CD14-positive monocyte (primary cell): Measurements from ENCODE around the gene ARID3A. TPM values are rescaled to one million over a fixed set of nuclear protein-coding genes. Genes with fewer than 3 reads are reported as not detected.

Experiments used
- DNase-seq, 3 donors: peaks; one replicate each; pipeline ENCODE4 v3.0.0-alpha.2; 2011 to 2022
- H2AFZ ChIP-seq: 2 replicates; pipeline ENCODE4 v1.6.0; 2012; ENCODE audit warnings: mild to moderate bottlenecking, low read depth, low read length, inconsistent platforms; ENCODE audit not compliant: insufficient read depth, poor library complexity, severe bottlenecking
- H3K27ac ChIP-seq, 2 donors: 1 replicate in 1 of 2; 2 replicates in 1 of 2; pipeline ENCODE4 v1.5.1; 2012 to 2013; ENCODE audit warnings: low read length in 2 of 2, control low read depth in 1 of 2, inconsistent platforms in 1 of 2, low read depth in 1 of 2, mild to moderate bottlenecking in 1 of 2
- H3K27me3 ChIP-seq, 2 donors: one replicate each; pipeline versions ENCODE4 v1.6.0 to v1.6.1; 2011 to 2013; ENCODE audit warnings: low read length in 2 of 2; ENCODE audit not compliant: control insufficient read depth in 2 of 2, insufficient read depth in 2 of 2
- H3K36me3 ChIP-seq, 2 donors: replicated peaks in 1 of 2; 1 replicate in 1 of 2; 2 replicates in 1 of 2; pipeline versions ENCODE4 v1.5.1 to v1.6.1; 2012 to 2013; ENCODE audit warnings: low read length in 2 of 2, control low read depth in 1 of 2, inconsistent platforms in 1 of 2, mild to moderate bottlenecking in 1 of 2; ENCODE audit not compliant: insufficient read depth in 2 of 2, control insufficient read depth in 1 of 2
- H3K4me1 ChIP-seq, 2 donors: 1 replicate in 1 of 2; 2 replicates in 1 of 2; pipeline versions ENCODE4 v1.5.1 to v1.6.1; 2012 to 2013; ENCODE audit warnings: low read length in 2 of 2, control low read depth in 1 of 2, inconsistent platforms in 1 of 2, mild to moderate bottlenecking in 1 of 2, moderate library complexity in 1 of 2; ENCODE audit not compliant: insufficient read depth in 2 of 2, control insufficient read depth in 1 of 2
- H3K4me2 ChIP-seq: replicated peaks from 2 replicates; pipeline ENCODE3; 2012; ENCODE audit warnings: low read length, moderate library complexity, mild to moderate bottlenecking; ENCODE audit not compliant: poor library complexity, severe bottlenecking; ENCODE audit errors: extremely low read depth
- H3K4me3 ChIP-seq, 3 experiments: fragments of 200-600 bp in 1 of 3; sonication (generic) in 1 of 3; replicated peaks in 1 of 3; 1 replicate in 2 of 3; 2 replicates in 1 of 3; pipeline ENCODE4 v1.5.1; 2011 to 2013; ENCODE audit warnings: low read length in 3 of 3, mild to moderate bottlenecking in 3 of 3, control low read depth in 2 of 3, low read depth in 2 of 3, inconsistent platforms in 1 of 3, moderate library complexity in 1 of 3
- H3K79me2 ChIP-seq: 2 replicates; pipeline ENCODE4 v1.6.0; 2012; ENCODE audit warnings: mild to moderate bottlenecking, control low read depth, inconsistent platforms, low read length, moderate library complexity; ENCODE audit not compliant: insufficient read depth
- H3K9ac ChIP-seq: 2 replicates; pipeline ENCODE4 v1.6.0; 2017; ENCODE audit warnings: low read length, mild to moderate bottlenecking; ENCODE audit not compliant: insufficient read depth, poor library complexity, severe bottlenecking
- H3K9me3 ChIP-seq, 2 donors: replicated peaks in 1 of 2; 1 replicate in 1 of 2; 2 replicates in 1 of 2; pipeline versions ENCODE4 v1.5.1 to v1.6.1; 2012 to 2013; ENCODE audit warnings: low read length in 2 of 2, control low read depth in 1 of 2; ENCODE audit not compliant: control insufficient read depth in 1 of 2, insufficient read depth in 1 of 2
- H4K20me1 ChIP-seq: 2 replicates; pipeline ENCODE4 v1.6.0; 2012; ENCODE audit warnings: mild to moderate bottlenecking, low read length, control low read depth, moderate library complexity; ENCODE audit not compliant: insufficient read depth
- H3K27ac Mint-ChIP-seq, 7 donors: one replicate each; pipeline ENCODE4 v1.8.0; 2020; ENCODE audit warnings: mild to moderate bottlenecking in 7 of 7, mixed read lengths in 7 of 7, moderate library complexity in 6 of 7, inconsistent platforms in 2 of 7
- H3K27me3 Mint-ChIP-seq, 3 donors: one replicate each; pipeline ENCODE4 v1.8.0; 2021 to 2022; ENCODE audit warnings: low read depth in 3 of 3, mild to moderate bottlenecking in 3 of 3, mixed read lengths in 3 of 3, moderate library complexity in 3 of 3, inconsistent platforms in 1 of 3
- H3K36me3 Mint-ChIP-seq, 2 donors: one replicate each; pipeline ENCODE4 v1.8.0; 2020; ENCODE audit warnings: mixed read lengths in 2 of 2, inconsistent platforms in 1 of 2, mild to moderate bottlenecking in 1 of 2
- H3K4me1 Mint-ChIP-seq: one replicate; pipeline ENCODE4 v1.8.0; 2020; ENCODE audit warnings: mild to moderate bottlenecking, mixed read lengths
- H3K4me3 Mint-ChIP-seq, 2 donors: one replicate each; pipeline ENCODE4 v1.8.0; 2020; ENCODE audit warnings: mild to moderate bottlenecking in 2 of 2, mixed read lengths in 2 of 2, moderate library complexity in 1 of 2
- H3K9me3 Mint-ChIP-seq, 7 donors: one replicate each; pipeline ENCODE4 v1.8.0; 2020 to 2022; ENCODE audit warnings: mixed read lengths in 7 of 7, mild to moderate bottlenecking in 6 of 7, moderate library complexity in 6 of 7, inconsistent platforms in 2 of 7
- CTCF ChIP-seq: fragments of 200-600 bp; IDR thresholded peaks from one replicate; pipeline ENCODE4 v1.8.0; 2022; ENCODE audit warnings: antibody characterized with exemption, mild to moderate bottlenecking
- WGBS: methylation state at CpG from one replicate; pipeline ENCODE4 v1.1.5; 2013; ENCODE audit warnings: missing lambda C conversion rate; ENCODE audit not compliant: insufficient coverage; 5-methylcytosine and 5-hydroxymethylcytosine counted together
- intact Hi-C, 2 donors: fragments of 100-400 bp; cut with micrococcal nuclease; formaldehyde crosslinking; loops; one replicate each; pipeline versions ENCODE4 v1.15.0 to v1.15.1; 2023
- polyA plus RNA-seq, 3 donors: library from polyadenylated mRNA; depleted of rRNA in 1 of 3; unstranded in 2 of 3; stranded (reverse) in 1 of 3; fragments of 300-500 nt in 2 of 3; fragments of >200 nt in 1 of 3; fragmentation: Illumina TruSeq in 2 of 3; gene quantifications; 1 replicate in 2 of 3; 2 replicates in 1 of 3; pipeline ENCODE4 v1.2.3, GENCODE V29; 2012 to 2021

ARID3A gene
- polyA plus RNA-seq, 3 donors = 2.1 to 41.6 (median 3.2) TPM

DNA sequence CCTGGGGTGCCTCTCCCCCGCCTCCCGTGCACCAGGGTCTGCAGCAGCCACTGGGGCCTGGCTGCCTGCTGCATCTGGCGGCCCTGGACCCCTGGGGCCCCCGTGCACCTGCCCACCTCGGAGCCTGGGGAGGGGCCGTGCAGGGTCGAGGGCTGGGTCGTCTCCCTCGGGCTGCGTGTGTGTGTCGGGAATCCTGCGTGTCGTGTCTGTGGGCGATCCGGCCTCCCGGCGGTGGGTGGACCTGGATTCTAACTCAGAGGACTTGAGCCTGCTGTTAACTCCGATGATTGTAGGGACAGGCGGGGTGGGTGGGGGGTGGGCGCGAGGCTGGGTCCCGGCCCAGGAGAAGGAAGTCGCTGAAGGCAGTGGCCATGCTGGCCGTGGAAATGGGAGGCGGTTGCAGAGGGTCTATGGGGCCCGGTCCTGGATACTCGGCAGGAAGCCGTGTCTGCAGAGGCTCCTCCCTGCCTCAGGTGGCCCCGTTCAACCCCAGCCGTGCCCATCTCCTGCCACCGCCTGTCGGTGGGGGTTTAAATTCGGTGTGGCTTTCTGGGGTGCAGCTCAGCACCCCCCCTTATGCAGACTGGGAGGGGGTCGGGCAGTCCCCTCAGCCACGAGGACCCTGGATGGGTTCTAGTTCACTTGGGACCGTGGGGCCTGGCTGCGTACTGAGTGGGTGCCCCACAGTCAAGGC is 48.9 kb downstream of the ARID3A start:
- Mint-ChIP-seq H3K4me3 (no peak overlapping the region), H3K27ac (no peak overlapping the region), H3K36me3 (peaks cover 21 to 45% of the 10 kb centered on the region in 2 donors), H3K9me3 (peaks cover 6 to 15% (median 11%) of the 10 kb centered on the region in 7 donors), H3K4me1 (no peaks in the 10 kb centered on the region), H3K27me3 (no peaks in the 10 kb centered on the region)
- intact Hi-C loops = no loop called here
- WGBS = 87% methylated on average over 25 of the region's 37 CpGs
- Histone ChIP-seq H3K4me3 (no peak overlapping the region), H3K36me3 (peaks cover 41% of the 10 kb centered on the region in 2 donors), H3K4me1 (no peaks in the 10 kb centered on the region), H3K27me3 (no peaks in the 10 kb centered on the region), H3K27ac (no peak overlapping the region), H3K9ac (no peak overlapping the region), H2AFZ (no peak overlapping the region), H3K4me2 (no peak overlapping the region), H3K9me3 (peaks cover 7 to 14% of the 10 kb centered on the region in 2 donors), H3K79me2 (no peaks in the 10 kb centered on the region), H4K20me1 (peaks cover 65% of the 10 kb centered on the region)
- no peak for DNase-seq
- no peak for TF ChIP-seq CTCF

DNA sequence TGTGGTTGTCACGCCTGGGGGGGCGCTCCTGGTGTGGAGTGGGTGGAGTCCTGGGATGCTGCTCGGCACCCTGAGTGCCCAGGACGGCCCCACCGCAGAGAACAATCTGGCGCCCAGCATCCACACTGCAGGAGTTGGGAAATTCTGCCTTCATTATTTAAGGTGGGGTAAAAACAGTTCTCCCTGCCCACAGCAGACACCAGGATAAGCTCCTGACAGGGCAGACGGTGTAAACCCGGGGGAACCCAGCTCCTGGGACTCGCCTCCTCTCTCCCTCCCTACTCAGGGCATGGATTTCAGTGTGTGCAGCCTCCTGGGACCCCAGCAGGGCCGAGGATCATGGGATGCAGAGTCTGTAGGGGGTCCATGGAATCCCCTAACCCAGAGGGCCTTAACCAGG is 50.6 kb downstream of the ARID3A start:
- peaks cover 9 to 28% of the 10 kb centered on the region in 2 donors for H3K36me3 Mint-ChIP-seq
- peaks cover 23 to 24% of the 10 kb centered on the region in 2 donors for H3K36me3 ChIP-seq
- H3K4me2 ChIP-seq = no peak overlapping the region
- H3K9me3 ChIP-seq = no peaks in the 10 kb centered on the region
- H3K79me2 ChIP-seq = no peaks in the 10 kb centered on the region
- peaks cover 0 to 1% (median 0%) of the 10 kb centered on the region in 7 donors for H3K9me3 Mint-ChIP-seq
- WGBS = 92% methylated on average over 2 of the region's 10 CpGs
- intact Hi-C loops = no loop called here
- no peak for TF ChIP-seq CTCF
- peaks cover 54% of the 10 kb centered on the region for H4K20me1 ChIP-seq
- H3K27ac Mint-ChIP-seq = no peak overlapping the region
- peaks cover 3% of the 10 kb centered on the region for H3K4me1 Mint-ChIP-seq
- no peak overlapping the region for H3K9ac ChIP-seq
- no peak for DNase-seq
- no peaks in the 10 kb centered on the region for H3K4me1 ChIP-seq
- H3K27ac ChIP-seq = no peak overlapping the region
- H2AFZ ChIP-seq = no peak overlapping the region
- H3K4me3 Mint-ChIP-seq = no peak overlapping the region
- H3K4me3 ChIP-seq = no peak overlapping the region
- H3K27me3 Mint-ChIP-seq = peaks cover 0 to 2% (median 0%) of the 10 kb centered on the region in 3 donors
- H3K27me3 ChIP-seq = no peaks in the 10 kb centered on the region
